HepG2 (cell line): Measurements from ENCODE around the gene CTDSP1. TPM values are rescaled to one million over a fixed set of nuclear protein-coding genes. Genes with fewer than 3 reads are reported as not detected.

Source experiments
- BORCS8-MEF2B ChIP-seq: sonication (generic); formaldehyde crosslinking; IDR thresholded peaks from 2 replicates; pipeline ENCODE4 v1.8.0; 2022; ENCODE audit warnings: mild to moderate bottlenecking, missing genetic modification reagents
- CEBPG ChIP-seq: IDR thresholded peaks from 2 replicates; pipeline ENCODE4 v1.6.1; 2016
- EP300 ChIP-seq, 3 experiments: sonication (generic) in 1 of 3; formaldehyde crosslinking in 1 of 3; IDR thresholded peaks; 2 replicates each; pipeline versions ENCODE4 v1.5.1 to v1.6.1; 2011 to 2020; ENCODE audit warnings: low read depth in 2 of 3, low read length in 2 of 3, borderline replicate concordance in 1 of 3, improper control_type of control experiment in 1 of 3, mild to moderate bottlenecking in 1 of 3, missing genetic modification reagents in 1 of 3, moderate library complexity in 1 of 3
- HNRNPLL ChIP-seq: fragments of 200-400 bp; formaldehyde crosslinking; IDR thresholded peaks from 2 replicates; pipeline ENCODE4 v1.6.1; 2017; ENCODE audit warnings: mild to moderate bottlenecking, low read depth, low read length; ENCODE audit not compliant: poor library complexity, severe bottlenecking
- MEIS2 ChIP-seq: sonication (generic); formaldehyde crosslinking; IDR thresholded peaks from 2 replicates; pipeline ENCODE4 v1.9.0; 2021; ENCODE audit warnings: mild to moderate bottlenecking, missing genetic modification reagents
- MTF2 ChIP-seq: sonication (generic); formaldehyde crosslinking; IDR thresholded peaks from 2 replicates; pipeline ENCODE4 v1.5.0; 2020; ENCODE audit warnings: missing genetic modification reagents, borderline replicate concordance
- SOX6 ChIP-seq, 2 experiments: fragments of 450-650 bp in 1 of 2; sonication (generic) in 1 of 2; formaldehyde crosslinking in 1 of 2; IDR thresholded peaks; 2 replicates each; pipeline versions ENCODE4 v1.4.0 to v1.6.1; 2017 to 2020; ENCODE audit warnings: antibody characterized with exemption in 1 of 2, mild to moderate bottlenecking in 1 of 2, missing genetic modification reagents in 1 of 2
- SRY ChIP-seq: sonication (generic); formaldehyde crosslinking; IDR thresholded peaks from 2 replicates; pipeline ENCODE4 v1.8.0; 2022; ENCODE audit warnings: mild to moderate bottlenecking, missing genetic modification reagents
- TCF7L2 ChIP-seq: IDR thresholded peaks from 2 replicates; pipeline ENCODE4 v1.6.1; 2011; ENCODE audit warnings: mild to moderate bottlenecking, low read depth, low read length, moderate library complexity
- ZNF331 ChIP-seq: sonication (generic); formaldehyde crosslinking; IDR thresholded peaks from 2 replicates; pipeline ENCODE4 v1.4.0; 2020; ENCODE audit warnings: missing genetic modification reagents
- ZNF350 ChIP-seq: sonication (generic); formaldehyde crosslinking; IDR thresholded peaks from 2 replicates; pipeline ENCODE4 v1.4.0; 2020; ENCODE audit warnings: mild to moderate bottlenecking, low read depth, missing genetic modification reagents, borderline replicate concordance
- ZNF407 ChIP-seq: sonication (generic); formaldehyde crosslinking; IDR thresholded peaks from one replicate; pipeline ENCODE4 v1.5.1; 2020; ENCODE audit warnings: mild to moderate bottlenecking, missing genetic modification reagents; ENCODE audit errors: not compliant biosample characterization
- ZNF567 ChIP-seq: sonication (generic); formaldehyde crosslinking; IDR thresholded peaks from 2 replicates; pipeline ENCODE4 v1.8.1; 2023; ENCODE audit warnings: mild to moderate bottlenecking, missing genetic modification reagents, borderline replicate concordance
- ZNF7 ChIP-seq: IDR thresholded peaks from 2 replicates; pipeline ENCODE4 v1.6.1; 2016; ENCODE audit warnings: missing biosample characterization, missing genetic modification reagents
- ZNF790 ChIP-seq: sonication (generic); formaldehyde crosslinking; IDR thresholded peaks from 2 replicates; pipeline ENCODE4 v1.8.0; 2022; ENCODE audit warnings: missing genetic modification reagents, mild to moderate bottlenecking, borderline replicate concordance
- polyA plus RNA-seq, 8 experiments: library from polyadenylated mRNA; depleted of rRNA in 3 of 8; stranded (reverse) in 7 of 8; unstranded in 1 of 8; fragments of >200 nt; fragmentation: Illumina TruSeq in 4 of 8; extraction: Trizol in 4 of 8; gene quantifications; 2 replicates each; pipeline versions ENCODE4 v1.2.1 to v1.2.3, GENCODE V29; 2011 to 2016; ENCODE audit warnings: low read depth in 4 of 8, missing spikeins in 1 of 8, mixed read lengths in 1 of 8; ENCODE audit not compliant: insufficient read depth in 1 of 8
- total RNA-seq, 5 experiments: library from RNA; depleted of rRNA; stranded (reverse); fragments of >200 nt; fragmentation: Illumina TruSeq; extraction: Trizol; gene quantifications; 2 replicates each; pipeline ENCODE4 v1.2.3, GENCODE V29; 2016; ENCODE audit warnings: low read depth in 1 of 5
- TF ChIP-seq, protein P1 (sequence below): sonication (generic); formaldehyde crosslinking; IDR thresholded peaks from 2 replicates; pipeline ENCODE4 v1.4.0; 2020; ENCODE audit warnings: missing genetic modification reagents
- TF ChIP-seq, protein P2 (sequence below): sonication (generic); formaldehyde crosslinking; IDR thresholded peaks from 2 replicates; pipeline ENCODE4 v1.4.0; 2020; ENCODE audit warnings: missing genetic modification reagents

CTDSP1 gene
- total and polyA plus RNA-seq, 2 of the 13 experiments (the other 11 are each of a cell fraction or from before 2014, with no cell fraction given): 91.0 to 268 TPM

- TF ChIP-seq ZNF407 (CRISPR knock-in tag) (peak; percentile 56), ZNF7 (CRISPR knock-in tag) (0 out of 2 replicates have a peak, but pooled peaks have one; percentile 32), ZNF567 (CRISPR knock-in tag) (0 out of 2 replicates have a peak, but pooled peaks have one; percentile 19), HNRNPLL (no peak), TCF7L2 (no peak), MTF2 (CRISPR knock-in tag) (no peak), MEIS2 (CRISPR knock-in tag) (peak; percentile 44; the same call in 1 of the 2 replicates), BORCS8-MEF2B (CRISPR knock-in tag) (peak; percentile 65; the same call in 1 of the 2 replicates), EP300 (IDR thresholded peaks at IDR 0.05; ENCODE audit: low read depth in 2 of 2, low read length in 2 of 2) (peak in 1 of 2 experiments; percentile 75; a peak in 2 of 4 replicates), EP300 (CRISPR knock-in tag; IDR thresholded peaks at IDR 0.05; ENCODE audit: borderline replicate concordance) (peak; percentile 67), CEBPG (CRISPR knock-in tag) (peak; percentile 68), SRY (CRISPR knock-in tag) (0 out of 2 replicates have a peak, but pooled peaks have one; percentile 14), ZNF790 (CRISPR knock-in tag) (0 out of 2 replicates have a peak, but pooled peaks have one; percentile 68), ZNF331 (CRISPR knock-in tag) (peak; percentile 92), SOX6 (IDR thresholded peaks at IDR 0.05) (no peak), SOX6 (CRISPR knock-in tag; IDR thresholded peaks at IDR 0.05) (peak; percentile 84), ZNF350 (CRISPR knock-in tag) (peak; percentile 69; the same call in 1 of the 2 replicates)
- TF ChIP-seq, protein P1, sequence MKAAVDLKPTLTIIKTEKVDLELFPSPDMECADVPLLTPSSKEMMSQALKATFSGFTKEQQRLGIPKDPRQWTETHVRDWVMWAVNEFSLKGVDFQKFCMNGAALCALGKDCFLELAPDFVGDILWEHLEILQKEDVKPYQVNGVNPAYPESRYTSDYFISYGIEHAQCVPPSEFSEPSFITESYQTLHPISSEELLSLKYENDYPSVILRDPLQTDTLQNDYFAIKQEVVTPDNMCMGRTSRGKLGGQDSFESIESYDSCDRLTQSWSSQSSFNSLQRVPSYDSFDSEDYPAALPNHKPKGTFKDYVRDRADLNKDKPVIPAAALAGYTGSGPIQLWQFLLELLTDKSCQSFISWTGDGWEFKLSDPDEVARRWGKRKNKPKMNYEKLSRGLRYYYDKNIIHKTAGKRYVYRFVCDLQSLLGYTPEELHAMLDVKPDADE: no peak
- TF ChIP-seq, protein P2, sequence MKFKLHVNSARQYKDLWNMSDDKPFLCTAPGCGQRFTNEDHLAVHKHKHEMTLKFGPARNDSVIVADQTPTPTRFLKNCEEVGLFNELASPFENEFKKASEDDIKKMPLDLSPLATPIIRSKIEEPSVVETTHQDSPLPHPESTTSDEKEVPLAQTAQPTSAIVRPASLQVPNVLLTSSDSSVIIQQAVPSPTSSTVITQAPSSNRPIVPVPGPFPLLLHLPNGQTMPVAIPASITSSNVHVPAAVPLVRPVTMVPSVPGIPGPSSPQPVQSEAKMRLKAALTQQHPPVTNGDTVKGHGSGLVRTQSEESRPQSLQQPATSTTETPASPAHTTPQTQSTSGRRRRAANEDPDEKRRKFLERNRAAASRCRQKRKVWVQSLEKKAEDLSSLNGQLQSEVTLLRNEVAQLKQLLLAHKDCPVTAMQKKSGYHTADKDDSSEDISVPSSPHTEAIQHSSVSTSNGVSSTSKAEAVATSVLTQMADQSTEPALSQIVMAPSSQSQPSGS (CRISPR knock-in tag): peak; percentile 37; the same call in 1 of the 2 replicates
Measured at GRCh38 chr2:218418717-218419458, 19.2 kb downstream of the CTDSP1 start, which contains the start of gene VIL1 (continued).
